Hematopoietic multipotent progenitor cell treated with erythropoietin and hydrocortisone succinate and interleukin-3 and kit ligand, for 4 days (in vitro differentiated cells): Measurements from ENCODE around the gene ASTN2.
A peak's percentile ranks its signal among the peaks of the same experiment; 100 is the strongest.

Experiments
- DNase-seq: peaks from one replicate; pipeline ENCODE4 v3.0.0-alpha.2; 2015

Gene ASTN2

GRCh38 chr9:116543731-116544400 is 871.0 kb downstream of the ASTN2 start:
- no peak for DNase-seq

- no peak for DNase-seq
These were observed 873.5 kb downstream of the ASTN2 start for GRCh38 chr9:116541402-116541801.

GRCh38 chr9:116539549-116539948 is 875.3 kb downstream of the ASTN2 start:
- no peak for DNase-seq

GRCh38 chr9:116525611-116526010 is 889.2 kb downstream of the ASTN2 start:
- no peak for DNase-seq

- no peak for DNase-seq
These were observed 889.9 kb downstream of the ASTN2 start for GRCh38 chr9:116524778-116525470.

- DNase-seq: no peak
These were observed 894.6 kb downstream of the ASTN2 start for GRCh38 chr9:116520218-116520617.

- no peak for DNase-seq
These were observed 898.4 kb downstream of the ASTN2 start for GRCh38 chr9:116516456-116516855.

- DNase-seq: no peak
These were observed 899.3 kb downstream of the ASTN2 start for GRCh38 chr9:116515541-116515940.

- DNase-seq: no peak
These were observed 908.2 kb downstream of the ASTN2 start for GRCh38 chr9:116506685-116507084.

- no peak for DNase-seq
These were observed 909.9 kb downstream of the ASTN2 start for GRCh38 chr9:116504893-116505480.

GRCh38 chr9:116504081-116504480 is 910.8 kb downstream of the ASTN2 start:
- DNase-seq: no peak

GRCh38 chr9:116502746-116503145 is 912.1 kb downstream of the ASTN2 start:
- DNase-seq: no peak

- DNase-seq: no peak
These were observed 913.0 kb downstream of the ASTN2 start for GRCh38 chr9:116501871-116502270.

GRCh38 chr9:116499986-116500871 is 914.6 kb downstream of the ASTN2 start:
- no peak for DNase-seq

- no peak for DNase-seq
These were observed 915.4 kb downstream of the ASTN2 start for GRCh38 chr9:116499434-116499833.

GRCh38 chr9:116497095-116497890 is 917.6 kb downstream of the ASTN2 start:
- peak; percentile 7 for DNase-seq

- DNase-seq: no peak
These were observed 918.7 kb downstream of the ASTN2 start for GRCh38 chr9:116496167-116496566.

GRCh38 chr9:116495725-116496124 is 919.1 kb downstream of the ASTN2 start:
- no peak for DNase-seq

GRCh38 chr9:116494815-116495634 is 919.8 kb downstream of the ASTN2 start:
- peak; percentile 55 for DNase-seq

GRCh38 chr9:116493183-116493860 is 921.5 kb downstream of the ASTN2 start:
- DNase-seq: no peak

- no peak for DNase-seq
These were observed 923.2 kb downstream of the ASTN2 start for GRCh38 chr9:116491659-116492058.
